GM10266 (cell line): ENCODE measurements around the gene BOD1L2.

Source experiments
- DNase-seq: peaks from one replicate; pipeline ENCODE4 v3.0.0; 2012; ENCODE audit errors: extremely low spot score
- TF ChIP-seq, protein P1 (sequence below): IDR thresholded peaks from 2 replicates; pipeline ENCODE4 v1.5.1; 2012; ENCODE audit warnings: mild to moderate bottlenecking, low read depth; ENCODE audit not compliant: control insufficient read depth, insufficient read depth; ENCODE audit errors: missing control alignments

Gene BOD1L2

GRCh38 chr18:57122936-57123510 is 23.9 kb upstream of the BOD1L2 start:
- TF ChIP-seq, protein P1, sequence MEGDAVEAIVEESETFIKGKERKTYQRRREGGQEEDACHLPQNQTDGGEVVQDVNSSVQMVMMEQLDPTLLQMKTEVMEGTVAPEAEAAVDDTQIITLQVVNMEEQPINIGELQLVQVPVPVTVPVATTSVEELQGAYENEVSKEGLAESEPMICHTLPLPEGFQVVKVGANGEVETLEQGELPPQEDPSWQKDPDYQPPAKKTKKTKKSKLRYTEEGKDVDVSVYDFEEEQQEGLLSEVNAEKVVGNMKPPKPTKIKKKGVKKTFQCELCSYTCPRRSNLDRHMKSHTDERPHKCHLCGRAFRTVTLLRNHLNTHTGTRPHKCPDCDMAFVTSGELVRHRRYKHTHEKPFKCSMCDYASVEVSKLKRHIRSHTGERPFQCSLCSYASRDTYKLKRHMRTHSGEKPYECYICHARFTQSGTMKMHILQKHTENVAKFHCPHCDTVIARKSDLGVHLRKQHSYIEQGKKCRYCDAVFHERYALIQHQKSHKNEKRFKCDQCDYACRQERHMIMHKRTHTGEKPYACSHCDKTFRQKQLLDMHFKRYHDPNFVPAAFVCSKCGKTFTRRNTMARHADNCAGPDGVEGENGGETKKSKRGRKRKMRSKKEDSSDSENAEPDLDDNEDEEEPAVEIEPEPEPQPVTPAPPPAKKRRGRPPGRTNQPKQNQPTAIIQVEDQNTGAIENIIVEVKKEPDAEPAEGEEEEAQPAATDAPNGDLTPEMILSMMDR, result no peak
- DNase-seq, result no peak

DNA sequence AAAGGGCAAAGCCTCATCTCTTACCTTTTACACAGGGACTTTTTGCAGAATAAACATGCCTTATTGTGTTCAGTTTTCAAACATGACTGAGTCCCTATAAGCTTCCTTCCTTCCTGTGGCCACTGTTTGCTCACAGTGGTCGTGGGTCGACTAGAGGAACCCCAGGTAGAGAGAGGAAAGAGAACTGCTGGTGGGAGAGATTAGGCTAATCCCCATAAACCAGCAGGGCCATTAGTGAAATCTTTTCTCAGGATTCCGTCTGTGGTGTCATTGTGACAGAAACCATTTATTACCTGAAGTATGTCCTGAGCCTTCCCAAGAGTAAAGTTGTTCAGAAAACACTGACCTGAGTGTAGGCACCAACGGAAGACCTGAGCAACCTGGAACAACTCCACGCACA is 21.3 kb upstream of the BOD1L2 start:
- TF ChIP-seq, protein P1, result no peak
- DNase-seq, result no peak

DNA sequence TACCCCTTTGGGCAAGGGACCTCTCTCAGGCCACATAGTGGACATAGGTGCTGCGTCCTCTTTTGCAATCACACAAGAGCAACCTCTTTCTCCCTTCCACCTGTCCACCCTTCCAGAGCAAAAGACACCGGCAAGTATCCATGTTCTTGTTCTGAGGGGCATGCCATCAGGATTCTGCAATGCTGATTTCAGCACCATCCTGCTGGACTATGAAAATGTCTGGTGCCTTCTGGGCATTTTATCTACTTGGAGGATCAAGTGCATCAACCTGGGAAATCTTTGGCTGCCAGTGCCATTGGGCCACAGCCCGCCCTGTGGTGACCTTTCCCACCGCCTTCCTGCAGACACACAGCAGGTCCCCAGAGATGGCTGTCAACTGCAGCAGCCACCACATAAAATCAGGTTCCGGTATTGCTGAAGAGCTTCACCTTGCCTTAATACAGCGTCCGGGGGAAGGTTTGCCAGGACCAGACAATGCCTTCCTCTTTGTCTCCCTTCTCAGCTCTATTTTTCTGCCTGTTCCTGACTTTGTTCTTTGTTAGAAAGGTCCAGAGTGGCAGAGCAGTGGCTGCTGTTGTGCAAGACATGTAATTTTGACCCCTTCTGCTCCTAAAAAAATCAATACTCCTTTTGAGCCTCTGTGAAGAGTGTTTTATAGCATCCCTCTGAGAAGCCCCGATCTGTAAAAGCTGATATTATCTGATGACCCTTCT is 18.5 kb upstream of the BOD1L2 start:
- DNase-seq, result no peak
- TF ChIP-seq, protein P1, result no peak

GRCh38 chr18:57131101-57131500 is 15.8 kb upstream of the BOD1L2 start:
- no peak for DNase-seq
- TF ChIP-seq, protein P1, result no peak

- no peak for DNase-seq
- TF ChIP-seq, protein P1, result no peak
Measured at GRCh38 chr18:57131782-57132181, 15.1 kb upstream of the BOD1L2 start.

DNA sequence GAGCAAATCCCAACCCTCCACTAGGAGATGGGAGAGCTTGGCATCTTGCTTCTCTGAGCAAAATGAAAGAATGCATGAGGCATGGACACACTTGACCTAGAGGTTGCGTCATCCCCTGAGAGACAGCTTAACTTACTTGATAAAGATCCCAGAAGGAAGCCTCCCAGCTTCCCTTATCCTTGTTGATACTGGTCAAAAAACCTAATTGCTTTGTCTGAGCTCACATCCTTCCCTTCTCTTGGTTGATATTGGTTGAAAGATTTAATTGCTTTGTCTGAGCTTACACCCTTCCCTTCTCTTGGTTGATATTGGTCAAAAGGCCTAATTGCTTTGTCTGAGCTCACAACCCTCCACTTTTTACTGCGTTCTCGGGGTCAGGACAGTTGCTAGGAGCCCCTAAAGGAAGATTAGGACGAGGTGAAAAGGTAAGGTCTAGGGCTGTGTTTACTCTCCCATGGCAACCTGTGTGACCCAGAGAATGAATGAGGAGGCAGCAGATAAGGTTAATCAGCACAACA is 12.2 kb upstream of the BOD1L2 start:
- TF ChIP-seq, protein P1, result no peak
- DNase-seq, result no peak

DNA sequence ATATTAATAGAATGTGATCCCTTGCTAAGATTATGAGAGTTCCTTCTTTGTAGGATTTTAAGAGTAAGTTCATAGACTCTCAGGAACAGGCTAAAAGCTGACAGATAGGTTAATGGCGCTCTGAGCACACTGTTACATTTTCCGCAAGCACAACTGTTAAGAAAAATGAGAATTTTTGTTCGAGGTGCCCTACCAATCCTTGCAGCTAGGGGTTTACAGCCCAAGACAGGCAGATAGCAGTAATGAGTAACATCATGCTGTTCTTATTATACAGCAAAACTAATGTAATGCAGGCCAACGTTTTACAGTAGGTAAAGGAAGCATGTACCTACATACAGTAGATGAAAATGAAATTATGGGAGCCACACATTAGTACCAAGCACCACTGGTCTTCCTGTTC is 11.2 kb upstream of the BOD1L2 start:
- TF ChIP-seq, protein P1, result no peak
- DNase-seq, result no peak
